NCI-H1092 treated with DMSO at 0.1 percent for 48 hours (cell line): ENCODE measurements around the gene SAMM50.
"Not testable (repeated sequence)": the region's sequence is repeated elsewhere in the genome, so short reads cannot be mapped to it uniquely, and the experiment has no call there.

Source experiments
- DNase-seq: peaks from one replicate; lab custom pipeline; 2025; lab: John Stamatoyannopoulos, UW

SAMM50 gene

DNA sequence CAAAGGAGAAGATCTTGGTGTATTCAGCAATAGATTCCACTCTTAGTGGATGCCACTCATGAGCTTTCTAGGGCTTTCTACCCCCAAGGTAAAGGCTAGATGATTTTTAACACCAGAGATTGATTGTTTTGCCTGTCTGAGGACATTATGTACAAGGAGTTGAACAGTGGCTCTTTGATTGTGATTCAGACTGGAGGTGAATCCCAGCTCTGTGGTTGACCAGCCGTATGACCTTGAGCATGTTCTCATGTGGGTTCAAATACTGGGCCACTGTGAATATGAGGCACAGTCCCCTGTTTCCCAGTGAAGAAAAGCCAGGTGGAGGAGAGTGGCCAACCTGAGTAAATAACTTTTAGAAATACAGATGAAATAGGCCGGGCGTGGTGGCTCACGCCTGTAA, 44.9 kb downstream of the SAMM50 start:
- DNase-seq: no peak

DNA sequence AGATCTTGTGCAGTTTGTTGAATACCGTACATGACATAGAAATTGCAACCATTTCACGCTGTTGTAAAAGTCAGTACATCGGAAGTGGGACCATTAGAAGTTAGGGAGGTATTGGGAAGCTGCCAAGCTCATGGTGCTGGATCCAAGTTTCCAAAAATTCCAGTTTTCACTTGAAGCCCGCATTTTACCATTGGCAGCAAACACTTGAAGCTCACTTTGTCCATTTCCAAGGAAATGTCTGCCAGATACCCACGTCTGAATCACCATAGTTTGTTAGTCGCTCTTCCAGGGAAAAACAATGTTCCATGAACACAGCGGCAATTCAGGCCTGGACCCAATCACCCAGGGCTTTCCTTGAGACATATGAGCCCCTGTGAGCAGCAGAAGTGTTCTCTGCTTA, 46.3 kb downstream of the SAMM50 start:
- DNase-seq: no peak

DNA sequence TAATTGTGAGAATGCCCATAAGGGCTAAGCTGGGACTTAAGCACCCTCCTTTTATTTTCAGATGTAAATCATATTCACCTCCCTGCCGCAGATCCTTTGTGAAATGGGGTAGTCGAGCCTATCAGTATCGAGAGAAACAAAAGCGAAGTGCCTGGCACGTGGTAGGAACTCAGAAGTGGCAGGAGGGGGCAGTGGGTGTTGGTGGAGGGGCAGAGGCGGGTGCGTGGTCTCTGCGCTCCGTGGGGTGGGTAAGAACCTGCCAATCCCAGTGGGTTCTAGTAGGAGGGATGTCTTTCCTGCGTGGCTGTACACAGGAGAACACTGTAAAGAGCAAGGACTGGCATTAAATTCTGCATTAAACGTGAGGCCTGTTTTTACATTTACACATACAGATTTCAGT, 47.1 kb downstream of the SAMM50 start:
- no peak for DNase-seq

GRCh38 chr22:44002997-44003396, 47.8 kb downstream of the SAMM50 start:
- no peak for DNase-seq

GRCh38 chr22:44003405-44004103, 48.3 kb downstream of the SAMM50 start:
- no peak for DNase-seq

DNA sequence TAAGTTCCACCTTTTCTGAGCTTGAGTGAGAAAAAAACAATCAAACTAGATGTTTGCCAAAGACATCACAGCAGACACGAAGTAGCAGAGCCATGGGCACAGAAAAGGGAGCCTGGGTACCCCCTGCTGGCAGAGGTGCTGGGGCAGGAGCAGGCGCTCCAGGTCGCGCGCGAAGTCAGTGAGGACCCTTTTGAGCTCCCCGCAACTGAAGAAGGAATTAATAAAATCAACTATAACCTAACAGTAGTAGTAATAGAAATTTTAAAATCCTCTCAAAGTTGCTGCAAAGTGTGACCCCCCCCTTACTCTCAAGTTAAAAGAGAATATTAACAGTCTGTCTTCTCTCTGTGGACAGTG, 48.8 kb downstream of the SAMM50 start:
- DNase-seq: no peak

DNA sequence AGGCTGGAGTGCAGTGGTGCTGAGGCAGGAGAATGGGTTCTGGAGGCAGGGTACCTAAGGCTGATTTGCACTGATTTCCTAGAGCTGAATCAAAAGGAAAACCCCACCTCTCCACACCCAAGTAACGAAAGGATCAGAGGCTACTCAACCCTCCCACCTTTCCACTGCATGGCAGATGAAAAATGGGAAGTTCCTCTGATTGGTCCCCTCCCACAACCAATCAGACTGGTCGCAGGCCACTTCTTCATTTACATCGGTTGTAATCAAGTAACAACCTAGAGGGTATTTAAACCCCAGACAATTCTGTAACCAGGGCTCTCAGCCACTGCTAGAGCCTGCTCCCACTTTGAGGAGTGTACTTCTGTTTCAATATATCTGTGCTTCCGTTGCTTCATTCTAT, 50.3 kb downstream of the SAMM50 start:
- no peak for DNase-seq

- DNase-seq: no peak
These were observed 56.9 kb downstream of the SAMM50 start for GRCh38 chr22:44012162-44012561.

- DNase-seq: no peak
These were observed 57.3 kb downstream of the SAMM50 start for GRCh38 chr22:44012591-44012990.

GRCh38 chr22:44014241-44014640, 59.0 kb downstream of the SAMM50 start:
- no peak for DNase-seq

- not testable (repeated sequence) for DNase-seq
These were observed 61.3 kb downstream of the SAMM50 start for GRCh38 chr22:44016586-44016985.

- DNase-seq: no peak
These were observed 63.4 kb downstream of the SAMM50 start for GRCh38 chr22:44018594-44018993.

DNA sequence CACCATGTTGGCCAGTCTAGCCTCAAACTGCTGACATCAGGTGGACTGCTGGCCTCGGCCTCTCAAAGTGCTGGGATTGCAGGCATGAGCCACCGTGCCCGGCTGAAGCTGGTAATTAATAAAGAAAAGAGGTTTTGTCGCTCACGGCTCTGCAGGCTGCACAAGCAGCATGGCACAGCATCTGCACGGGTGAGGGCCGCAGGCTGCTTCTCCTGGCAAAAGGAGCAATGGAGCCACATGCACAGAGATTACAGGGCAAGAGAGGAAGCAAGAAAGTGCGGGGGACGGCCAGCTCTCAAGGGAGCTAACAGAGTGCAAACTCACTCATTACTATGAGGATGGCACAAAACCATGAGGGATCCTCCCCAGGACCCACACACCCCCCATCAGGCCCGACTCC, 64.2 kb downstream of the SAMM50 start:
- no peak for DNase-seq

- DNase-seq: no peak
These were observed 64.6 kb downstream of the SAMM50 start for GRCh38 chr22:44019846-44020245.

GRCh38 chr22:44020981-44021380, 65.7 kb downstream of the SAMM50 start:
- no peak for DNase-seq

- DNase-seq: no peak
These were observed 68.4 kb downstream of the SAMM50 start for GRCh38 chr22:44023404-44024287.

- no peak for DNase-seq
These were observed 69.2 kb downstream of the SAMM50 start, which contains the start of gene PARVB for GRCh38 chr22:44024288-44024921. TSS of gene PARVB (plus strand) at chr22:44024302. CDS start at chr22:44024340, 38 bp downstream.

DNA sequence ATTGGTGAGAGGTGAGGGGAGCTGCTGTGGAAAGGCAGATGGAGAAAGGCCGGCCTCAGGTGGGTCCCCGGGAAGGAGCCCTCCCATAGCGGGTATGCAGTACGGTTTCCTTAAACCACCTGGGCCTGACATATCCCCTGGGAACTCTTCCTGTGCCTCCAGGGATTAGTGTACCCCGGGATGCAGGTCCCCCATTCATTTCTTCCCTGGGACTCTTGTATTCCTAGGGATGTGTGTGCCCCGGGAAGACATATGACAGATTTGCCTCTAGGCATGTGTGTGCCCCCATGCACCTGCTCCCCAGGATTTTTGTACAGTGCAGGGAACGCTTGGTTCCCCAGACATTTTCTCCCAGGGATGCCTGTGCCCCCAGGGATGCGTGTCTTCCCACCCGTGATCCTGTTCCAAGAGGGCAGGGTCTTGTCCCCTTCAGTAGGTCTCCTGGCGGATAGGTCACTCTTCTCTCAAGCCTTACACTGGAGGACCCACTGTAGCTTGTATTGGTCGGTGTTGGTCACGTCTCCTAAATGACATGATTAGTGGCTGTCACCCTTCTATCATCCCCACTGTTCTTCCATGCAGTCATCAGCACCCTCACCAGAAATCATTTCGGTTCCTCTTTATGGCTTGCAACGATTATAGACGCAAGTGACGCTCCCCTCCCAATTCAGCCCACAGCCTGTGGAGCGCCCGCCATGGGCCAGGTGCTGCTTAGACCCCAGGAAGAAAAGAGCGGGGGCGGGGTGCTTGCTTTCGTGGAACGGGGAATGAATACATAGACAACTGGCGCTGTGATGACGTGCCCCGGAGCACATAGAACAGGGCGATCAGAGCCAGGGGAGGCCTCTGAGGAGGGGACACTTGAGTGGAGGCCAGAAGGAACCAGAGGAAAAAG, 70.2 kb downstream of the SAMM50 start:
- DNase-seq: no peak

DNA sequence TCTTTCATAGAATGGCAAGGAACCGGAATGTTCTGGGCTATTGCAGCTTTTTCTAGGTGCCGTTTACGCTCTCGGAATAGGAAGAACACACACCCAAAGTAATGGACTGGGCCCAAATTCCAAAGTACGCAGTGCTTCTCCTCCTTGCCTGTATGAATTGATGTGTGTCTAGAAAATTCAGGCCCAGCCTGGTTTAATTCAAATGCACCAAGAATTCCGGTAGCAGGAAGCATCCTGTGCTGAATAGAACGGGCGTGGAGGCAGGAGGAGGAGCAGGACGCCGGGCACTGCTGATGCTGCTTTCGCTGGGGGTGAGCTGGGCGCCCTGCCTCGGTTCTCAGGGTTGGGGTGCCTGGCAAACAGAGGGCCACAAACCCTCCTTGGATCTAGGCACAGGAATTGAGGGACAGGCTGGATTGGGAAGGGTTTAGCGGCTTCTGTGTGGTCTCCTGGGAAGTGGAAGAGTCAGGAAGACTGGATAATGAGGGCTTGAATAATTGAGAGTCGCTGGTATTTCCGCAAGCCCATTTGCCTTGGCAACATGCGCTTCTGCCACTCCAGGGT, 70.9 kb downstream of the SAMM50 start:
- DNase-seq: no peak

DNA sequence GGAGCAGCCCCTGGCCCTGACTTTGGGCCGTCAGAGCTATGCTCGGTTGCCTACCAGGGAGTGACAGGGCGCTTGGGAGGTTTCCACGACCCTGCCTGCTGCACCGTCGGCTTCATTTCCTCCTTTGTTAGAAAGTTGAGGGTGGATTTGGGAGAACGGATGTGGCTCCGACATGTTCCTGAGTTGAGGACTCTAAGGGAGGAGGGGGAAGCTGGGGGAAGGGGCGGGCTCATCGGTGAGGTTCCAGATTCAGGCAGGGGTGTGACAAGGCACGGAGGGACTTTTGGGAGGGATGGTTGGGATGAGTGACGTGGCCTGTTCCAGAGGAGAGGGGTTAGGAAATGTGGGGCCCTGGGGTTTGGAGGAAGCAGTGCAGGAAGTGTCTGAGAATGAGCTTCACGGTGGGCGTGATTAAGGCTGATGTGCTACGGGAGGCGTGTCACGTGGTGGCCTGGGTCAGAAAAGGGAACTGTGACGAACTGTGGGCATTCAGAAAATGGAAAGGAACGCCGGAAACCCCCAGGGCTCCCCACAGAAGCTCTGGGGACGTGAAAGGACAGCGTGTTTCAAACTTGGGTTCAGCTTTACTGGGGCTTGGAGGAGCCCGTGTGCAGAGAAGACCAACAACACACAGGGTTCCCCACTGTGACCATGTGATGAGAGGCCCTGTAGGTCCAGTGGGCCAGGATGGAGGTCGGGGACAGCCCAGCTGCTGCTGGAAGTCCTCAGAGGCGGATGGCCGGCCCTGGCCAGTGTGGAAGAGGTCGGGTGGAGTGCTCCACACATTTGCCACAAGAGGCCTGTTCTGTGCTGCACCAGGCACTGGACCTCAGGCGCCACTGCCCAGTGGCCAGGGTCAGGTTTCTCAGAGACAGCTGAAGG, 71.6 kb downstream of the SAMM50 start:
- DNase-seq: no peak

GRCh38 chr22:44028091-44028490, 72.8 kb downstream of the SAMM50 start:
- DNase-seq: no peak
